NCI-H2029 (cell line): ENCODE results near the gene DMPK.
A peak's percentile ranks its signal among the peaks of the same experiment; 100 is the strongest.

Experiments used
- DNase-seq: peaks from one replicate; lab custom pipeline; 2025; lab: John Stamatoyannopoulos, UW

Gene DMPK

GRCh38 chr19:45782162-45782691 is at the start of gene DMPK:
Gene DMPK, minus strand, starts transcription at chr19:45782490. Its CDS starts 138 bp downstream, at chr19:45782352.
- no peak for DNase-seq

GRCh38 chr19:45828945-45829344 is 46.7 kb upstream of the DMPK start:
- DNase-seq, result no peak

- DNase-seq, result no peak
These were observed 46.2 kb upstream of the DMPK start for GRCh38 chr19:45828523-45828922.

GRCh38 chr19:45827459-45828093 is 45.3 kb upstream of the DMPK start:
- DNase-seq, result no peak

- DNase-seq, result no peak
These were observed 44.6 kb upstream of the DMPK start for GRCh38 chr19:45826934-45827333.

GRCh38 chr19:45825917-45826893 is 43.9 kb upstream of the DMPK start:
- DNase-seq, result no peak

GRCh38 chr19:45825263-45825605 is 42.9 kb upstream of the DMPK start:
- DNase-seq, result no peak

- no peak for DNase-seq
These were observed 42.4 kb upstream of the DMPK start for GRCh38 chr19:45824531-45825262.

- DNase-seq, result peak; percentile 83
These were observed 41.8 kb upstream of the DMPK start for GRCh38 chr19:45824041-45824471.

GRCh38 chr19:45823182-45823581 is 40.9 kb upstream of the DMPK start:
- DNase-seq, result no peak

GRCh38 chr19:45822716-45823115 is 40.4 kb upstream of the DMPK start:
- DNase-seq, result no peak

GRCh38 chr19:45821570-45821969 is 39.3 kb upstream of the DMPK start:
- no peak for DNase-seq

GRCh38 chr19:45821103-45821521 is 38.8 kb upstream of the DMPK start:
- DNase-seq, result no peak

GRCh38 chr19:45820413-45821102 is 38.3 kb upstream of the DMPK start:
- DNase-seq, result no peak

GRCh38 chr19:45819769-45820168 is 37.5 kb upstream of the DMPK start:
- no peak for DNase-seq

- DNase-seq, result no peak
These were observed 35.5 kb upstream of the DMPK start for GRCh38 chr19:45817725-45818301.

GRCh38 chr19:45817010-45817724 is 34.9 kb upstream of the DMPK start:
- peak; percentile 83 for DNase-seq

- DNase-seq, result no peak
These were observed 34.1 kb upstream of the DMPK start for GRCh38 chr19:45816236-45817009.

- no peak for DNase-seq
These were observed 33.4 kb upstream of the DMPK start for GRCh38 chr19:45815481-45816216.
